GM21786 (cell line): ENCODE measurements around the gene FBLN2.

Experiments
- ATAC-seq: cut with Tn5 transposase; IDR thresholded peaks from one replicate; pipeline ENCODE4 v1.9.1; 2021; ENCODE audit not compliant: unreplicated experiment

The FBLN2 gene

DNA sequence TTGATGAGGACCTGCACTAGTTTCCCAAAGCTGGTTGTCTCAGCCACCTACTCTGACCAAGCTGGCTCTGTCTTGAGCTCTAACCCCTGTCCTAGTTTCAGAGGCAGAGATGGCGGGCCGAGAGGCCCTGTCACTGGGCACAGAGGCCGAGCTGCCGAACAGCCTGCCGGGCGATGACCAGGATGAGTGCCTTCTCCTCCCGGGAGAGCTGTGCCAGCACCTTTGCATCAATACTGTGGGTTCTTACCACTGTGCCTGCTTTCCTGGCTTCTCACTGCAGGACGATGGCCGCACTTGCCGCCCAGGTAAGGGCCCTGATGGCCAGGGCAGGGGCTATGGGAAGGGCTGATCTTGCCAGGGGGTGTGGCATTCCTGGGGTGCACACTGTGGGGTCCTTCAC lies 69.1 kb downstream of the FBLN2 start:
- ATAC-seq: no peak

DNA sequence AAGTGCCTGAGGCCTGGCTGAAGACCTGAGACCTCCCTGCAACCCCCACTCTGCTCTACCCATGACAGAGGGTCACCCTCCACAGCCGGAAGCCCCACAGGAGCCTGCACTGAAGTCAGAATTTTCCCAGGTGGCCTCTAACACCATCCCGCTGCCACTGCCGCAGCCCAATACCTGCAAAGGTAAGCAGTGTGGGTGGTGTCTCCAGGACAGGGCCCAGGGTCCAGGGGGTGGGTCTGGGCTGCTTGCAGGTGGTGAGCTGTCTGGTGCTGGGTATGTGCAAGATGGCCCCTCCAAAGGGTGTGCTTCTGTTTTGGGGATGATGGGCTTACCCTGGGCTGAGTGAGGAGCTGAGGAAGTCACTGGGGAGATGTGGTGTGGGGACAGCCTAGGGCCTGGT lies 69.9 kb downstream of the FBLN2 start:
- ATAC-seq: no peak

DNA sequence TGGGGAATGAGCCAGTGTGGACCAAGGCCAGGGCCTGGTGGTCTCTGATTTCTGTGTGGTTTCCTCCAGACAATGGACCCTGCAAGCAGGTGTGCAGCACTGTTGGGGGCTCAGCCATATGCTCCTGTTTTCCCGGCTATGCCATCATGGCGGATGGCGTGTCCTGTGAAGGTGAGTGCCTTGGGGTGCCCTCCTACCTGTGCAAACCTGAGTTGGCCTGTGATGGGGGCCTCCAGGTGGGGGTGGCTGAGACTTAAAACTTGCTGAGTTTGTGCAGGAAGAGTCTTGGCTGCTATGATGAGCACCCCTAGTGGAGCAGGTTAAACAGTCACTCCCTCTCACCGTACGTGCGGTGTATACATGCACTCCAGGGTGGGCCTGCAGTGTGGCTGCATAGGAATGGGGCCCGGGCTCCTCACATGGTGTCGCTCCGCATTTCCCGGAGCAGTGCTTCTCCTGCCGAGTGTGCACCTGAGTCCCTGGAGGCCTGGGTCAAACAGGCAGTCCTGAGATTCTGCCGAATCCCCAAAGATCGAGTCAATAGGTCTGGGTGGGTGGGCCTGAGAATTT lies 70.8 kb downstream of the FBLN2 start:
- no peak for ATAC-seq

DNA sequence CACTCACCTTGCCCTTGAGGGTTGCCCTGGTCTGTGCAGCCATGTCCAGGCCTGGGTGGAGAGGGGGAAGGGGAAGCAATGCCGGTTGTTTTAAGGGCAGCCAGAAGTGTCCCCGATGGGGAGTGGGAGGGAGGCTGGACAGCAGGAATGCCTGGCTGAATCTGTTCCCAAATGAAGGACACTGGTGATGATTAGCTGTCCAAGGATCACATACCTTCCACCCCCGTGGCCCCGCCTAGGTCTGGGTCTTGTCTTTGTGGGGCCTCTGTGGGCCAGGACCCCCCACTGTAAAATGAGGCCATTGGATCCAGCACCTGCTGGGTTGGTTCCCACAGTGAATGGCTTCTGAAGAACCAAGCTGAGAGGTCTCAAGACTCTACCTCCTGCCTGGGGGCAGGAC lies 71.4 kb downstream of the FBLN2 start:
- ATAC-seq: no peak

DNA sequence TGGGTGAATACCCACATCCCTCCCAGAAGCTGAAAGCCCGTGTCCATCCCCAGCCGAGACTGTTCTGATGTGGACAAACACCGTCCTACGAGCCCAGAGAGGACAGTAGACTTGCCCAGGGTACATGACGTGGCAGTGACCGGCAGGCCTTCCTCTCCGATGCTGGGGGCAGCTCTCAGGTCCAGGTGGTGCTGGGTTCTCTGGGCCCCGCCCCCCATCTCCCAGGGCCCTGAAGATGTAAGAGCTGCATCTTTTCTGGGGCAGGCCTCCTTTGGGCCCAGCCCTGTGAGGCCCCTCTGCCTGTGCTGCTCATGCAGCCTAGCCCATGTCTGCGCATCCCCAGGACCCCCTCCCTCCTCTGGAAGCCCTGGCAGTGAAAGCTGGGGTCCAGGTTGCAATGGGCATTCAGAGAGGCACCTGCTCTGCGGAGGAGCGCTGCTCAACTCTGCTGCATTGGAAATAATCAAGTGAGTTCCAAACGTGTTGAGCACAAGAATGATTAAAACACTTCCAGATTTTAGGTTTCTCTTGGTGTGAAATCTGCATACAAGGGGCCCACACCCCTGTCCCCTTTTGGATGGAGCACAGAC lies 71.9 kb downstream of the FBLN2 start:
- ATAC-seq: no peak

DNA sequence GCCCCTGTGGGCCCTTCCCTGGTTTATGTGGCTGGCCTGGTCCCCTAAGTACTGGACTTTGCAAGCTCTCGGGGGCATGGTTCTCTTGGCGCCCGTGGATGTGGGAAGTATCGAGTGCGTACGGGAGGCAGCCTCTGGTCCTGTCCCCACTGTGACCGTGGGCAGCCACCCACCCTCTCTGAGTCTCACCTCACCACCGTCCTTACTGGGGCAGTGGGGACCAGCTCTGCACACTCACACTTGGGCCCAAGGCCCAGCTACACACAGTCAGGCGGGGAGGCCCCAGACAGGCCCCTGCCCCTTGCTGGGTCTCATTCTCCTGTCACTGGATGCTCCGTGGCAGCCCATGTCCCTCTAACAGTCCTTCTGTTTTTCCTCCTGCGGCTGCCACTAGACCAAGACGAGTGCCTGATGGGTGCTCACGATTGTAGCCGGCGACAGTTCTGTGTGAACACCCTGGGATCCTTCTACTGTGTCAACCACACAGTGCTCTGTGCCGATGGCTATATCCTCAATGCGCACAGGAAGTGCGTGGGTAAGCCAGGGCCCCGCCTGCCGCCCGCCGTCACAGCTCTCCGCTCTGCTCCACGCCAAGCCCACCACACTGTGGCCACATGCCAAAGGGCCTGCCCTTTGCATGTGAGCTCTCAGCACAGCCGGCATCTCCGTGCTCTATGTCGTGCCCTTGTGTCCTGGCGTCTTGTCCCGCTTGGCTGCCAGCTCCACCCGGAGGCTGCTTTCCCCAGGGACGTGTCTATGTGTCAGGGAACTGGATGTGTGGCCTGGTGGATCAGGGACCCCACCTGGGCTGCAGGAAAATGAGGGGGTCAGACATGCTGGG lies 72.7 kb downstream of the FBLN2 start:
- no peak for ATAC-seq

DNA sequence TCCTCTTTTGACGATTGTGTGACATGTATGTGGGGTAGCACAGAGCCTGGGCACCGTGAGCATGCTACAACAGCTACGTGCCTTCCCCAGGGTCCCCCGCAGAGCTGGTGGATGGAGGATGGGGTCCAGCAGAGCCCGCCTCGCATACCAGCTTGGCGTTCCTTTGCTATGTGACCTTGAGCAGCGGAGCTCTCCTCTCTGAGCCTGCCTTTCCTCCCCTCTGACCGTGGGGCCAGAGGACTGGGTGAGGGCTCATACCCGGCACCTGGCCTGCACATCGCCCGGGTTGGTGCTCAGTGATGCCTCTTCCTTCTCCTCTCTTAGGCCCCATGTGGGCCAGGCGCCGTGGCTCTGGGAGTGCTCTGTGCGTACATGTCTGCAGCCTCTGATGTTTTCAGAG lies 73.4 kb downstream of the FBLN2 start:
- no peak for ATAC-seq

DNA sequence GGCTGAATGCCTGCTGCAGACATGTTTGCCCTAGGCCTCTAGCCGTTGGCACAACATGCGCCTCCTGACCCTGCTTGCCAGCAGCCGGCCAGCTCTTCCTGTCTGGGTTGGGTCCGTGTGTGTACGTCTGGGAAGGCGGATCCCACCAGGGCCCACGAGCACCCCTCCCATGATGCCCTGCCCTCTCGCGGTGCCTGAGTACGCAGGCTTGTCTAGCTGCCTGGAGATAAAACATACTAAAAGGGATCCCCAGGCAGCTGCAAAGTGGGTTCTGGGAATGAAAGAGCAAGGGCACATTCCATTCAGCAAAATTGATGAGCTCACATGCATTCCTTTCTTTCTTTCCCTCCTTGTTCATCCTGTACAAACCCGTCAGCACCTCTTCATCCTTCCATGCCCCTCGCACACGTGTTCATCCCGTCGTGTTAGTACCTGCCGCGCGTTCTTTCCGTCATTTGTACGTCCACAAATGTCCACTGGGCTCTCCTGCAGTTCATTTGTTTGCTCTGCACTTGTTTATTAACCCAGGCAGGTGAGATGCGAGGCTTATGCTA lies 74.3 kb downstream of the FBLN2 start:
- no peak for ATAC-seq

DNA sequence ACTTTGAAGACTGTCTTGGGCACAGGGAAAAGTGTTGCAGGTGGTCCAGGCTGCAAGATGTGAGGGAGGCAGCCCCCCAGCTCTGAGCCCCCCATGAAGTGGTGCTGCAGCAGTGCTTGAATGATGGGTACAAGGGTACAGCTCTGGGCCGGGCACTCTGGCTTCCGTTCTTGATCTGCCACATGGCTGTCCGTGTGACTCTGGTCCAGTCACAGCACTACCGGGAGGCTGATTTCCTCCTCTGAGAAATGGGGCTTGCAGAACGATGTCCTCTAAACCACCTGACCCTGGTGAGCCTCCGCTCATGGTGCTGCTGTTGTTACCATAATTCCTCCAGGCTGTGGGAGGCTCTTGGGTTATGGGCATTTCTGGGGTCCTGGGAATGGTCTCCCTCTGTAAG lies 75.1 kb downstream of the FBLN2 start:
- ATAC-seq: no peak

DNA sequence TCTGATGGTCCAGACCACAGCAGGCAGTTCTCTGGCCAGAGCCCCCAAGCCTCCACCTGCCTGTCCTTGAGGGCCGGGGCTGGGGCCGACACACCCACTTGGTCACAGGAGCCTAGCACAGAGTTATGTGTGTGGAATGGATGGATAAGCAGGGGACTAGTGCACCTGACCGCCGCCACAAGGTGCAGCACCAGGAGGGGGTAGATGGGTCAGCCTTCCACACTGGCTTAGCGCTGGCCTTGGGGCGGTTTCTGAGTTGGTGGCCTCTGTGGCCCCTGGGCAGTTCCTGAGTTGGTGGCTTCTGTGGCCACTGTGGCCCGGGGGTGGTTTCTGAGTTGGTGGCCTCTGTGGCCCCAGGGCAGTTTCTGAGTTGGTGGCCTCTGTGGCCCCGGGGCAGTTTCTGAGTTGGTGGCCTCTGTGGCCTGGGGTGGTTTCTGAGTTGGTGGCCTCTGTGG lies 75.8 kb downstream of the FBLN2 start:
- no peak for ATAC-seq

DNA sequence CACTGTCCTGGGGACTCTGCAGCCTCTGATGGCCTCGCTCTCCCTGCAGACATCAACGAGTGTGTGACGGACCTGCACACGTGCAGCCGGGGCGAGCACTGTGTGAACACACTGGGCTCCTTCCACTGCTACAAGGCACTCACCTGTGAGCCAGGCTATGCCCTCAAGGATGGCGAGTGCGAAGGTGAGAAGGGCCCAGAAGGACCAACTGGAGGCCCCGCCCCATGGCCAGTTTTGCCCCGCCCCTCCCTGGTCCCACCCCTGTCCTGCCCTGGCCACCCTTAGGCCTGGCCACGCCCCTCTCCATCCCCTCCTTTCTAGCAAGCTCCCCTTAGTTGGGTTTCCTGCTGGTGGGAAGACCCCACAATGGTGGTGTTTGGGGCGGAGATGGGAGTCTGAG lies 77.5 kb downstream of the FBLN2 start:
- no peak for ATAC-seq

DNA sequence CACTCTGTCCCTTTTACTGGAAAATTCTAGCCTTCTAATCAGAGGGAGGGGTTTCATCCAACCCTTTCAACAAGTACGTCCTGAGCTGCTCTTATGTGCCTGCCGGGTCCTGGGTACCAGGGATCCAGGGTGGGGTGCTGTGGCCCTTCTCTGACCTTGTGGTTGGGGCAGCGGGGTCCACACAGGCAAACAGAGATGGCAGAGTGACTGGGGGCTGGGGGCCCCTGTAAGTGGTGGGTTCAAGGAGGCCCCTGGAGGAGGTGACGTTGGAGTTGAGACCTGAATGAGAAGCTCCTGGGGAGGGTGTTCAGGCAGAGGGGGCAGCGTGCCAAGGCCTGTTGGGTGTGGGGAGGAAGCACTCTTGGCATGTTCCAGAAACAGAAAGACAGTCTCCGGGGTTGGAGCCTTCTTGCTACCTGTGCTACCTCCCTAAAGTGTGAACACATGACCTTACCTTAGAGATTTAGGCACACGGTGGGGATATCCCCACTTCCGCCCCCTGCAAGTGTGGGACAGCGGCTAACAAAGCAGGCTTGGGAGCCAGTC lies 78.1 kb downstream of the FBLN2 start:
- ATAC-seq: no peak

DNA sequence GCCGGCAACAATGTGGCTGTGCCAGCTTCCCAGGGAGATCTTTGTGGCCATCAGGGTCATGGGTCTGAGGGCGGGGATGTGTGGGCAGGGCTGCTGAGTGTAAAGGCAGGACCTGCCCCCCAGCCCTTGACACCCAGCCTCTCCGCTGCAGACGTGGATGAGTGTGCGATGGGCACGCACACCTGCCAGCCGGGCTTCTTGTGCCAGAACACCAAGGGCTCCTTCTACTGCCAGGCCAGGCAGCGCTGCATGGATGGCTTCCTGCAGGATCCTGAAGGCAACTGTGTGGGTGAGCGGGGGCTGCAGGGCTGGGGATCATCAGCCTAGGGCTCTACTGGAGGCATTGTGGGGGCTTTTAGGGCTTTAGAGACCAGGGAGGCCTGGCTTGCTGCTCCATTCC lies 78.8 kb downstream of the FBLN2 start:
- no peak for ATAC-seq

DNA sequence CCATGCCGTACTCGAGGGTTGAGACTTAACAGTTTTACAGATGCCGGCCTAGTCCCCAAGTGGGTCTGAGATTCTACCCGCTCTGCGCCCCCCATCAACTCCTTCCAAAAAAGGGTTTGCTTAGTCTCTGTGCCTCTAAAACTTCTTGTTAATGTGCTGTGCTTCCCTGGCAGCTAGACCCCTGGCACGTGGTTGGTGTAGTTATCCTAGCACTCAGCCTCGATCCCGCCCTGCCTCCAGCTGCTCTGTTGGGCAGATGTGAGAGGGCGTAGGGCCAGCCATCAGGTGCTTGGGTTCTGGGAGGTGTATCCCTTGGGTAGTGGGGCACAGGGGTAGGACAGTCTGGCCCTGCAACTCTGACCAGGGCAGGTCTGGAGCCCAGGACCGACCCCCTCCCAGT lies 79.5 kb downstream of the FBLN2 start:
- no peak for ATAC-seq

DNA sequence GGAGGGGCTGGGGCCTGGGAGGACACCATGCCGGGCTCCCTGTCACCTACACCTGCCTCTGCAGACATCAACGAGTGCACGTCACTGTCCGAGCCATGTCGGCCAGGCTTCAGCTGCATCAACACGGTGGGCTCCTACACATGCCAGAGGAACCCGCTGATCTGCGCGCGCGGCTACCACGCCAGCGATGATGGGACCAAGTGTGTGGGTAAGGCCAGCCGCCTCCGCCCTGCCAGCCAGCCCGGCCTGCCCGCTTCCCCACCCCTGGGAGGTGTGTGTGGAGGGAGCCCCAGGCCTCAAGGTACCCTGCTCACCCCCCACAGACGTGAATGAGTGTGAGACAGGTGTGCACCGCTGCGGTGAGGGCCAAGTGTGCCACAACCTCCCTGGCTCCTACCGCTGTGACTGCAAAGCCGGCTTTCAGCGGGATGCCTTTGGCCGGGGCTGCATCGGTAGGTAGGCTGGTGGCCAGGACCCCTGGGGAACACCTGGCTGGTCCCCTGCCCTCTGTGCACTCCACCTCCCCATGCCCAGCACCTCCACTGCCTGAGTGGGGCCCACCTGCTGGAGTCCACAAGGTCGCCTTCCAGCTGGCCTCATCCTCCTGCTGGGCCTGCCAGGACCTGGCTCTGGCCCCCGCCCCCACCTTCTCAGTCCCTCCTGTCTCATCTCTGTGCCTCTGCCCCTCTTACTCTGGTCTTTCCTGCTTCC lies 80.1 kb downstream of the FBLN2 start:
- ATAC-seq: no peak

DNA sequence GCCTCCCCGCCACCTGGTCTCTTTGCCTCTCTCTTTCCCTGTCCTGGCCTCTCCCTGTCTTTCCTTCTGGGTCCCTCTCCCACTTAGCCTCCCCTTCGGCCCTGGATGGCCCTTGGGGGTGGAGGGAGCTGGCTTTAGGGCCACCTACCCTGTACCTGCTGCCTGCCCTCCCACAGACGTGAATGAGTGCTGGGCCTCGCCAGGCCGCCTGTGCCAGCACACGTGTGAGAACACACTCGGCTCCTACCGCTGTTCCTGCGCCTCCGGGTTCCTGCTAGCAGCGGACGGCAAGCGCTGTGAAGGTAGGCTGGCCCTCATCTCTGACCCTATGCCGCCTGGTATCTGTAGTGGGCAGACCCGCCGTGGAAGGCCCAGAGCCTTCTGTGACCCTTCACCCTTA lies 80.7 kb downstream of the FBLN2 start:
- no peak for ATAC-seq

DNA sequence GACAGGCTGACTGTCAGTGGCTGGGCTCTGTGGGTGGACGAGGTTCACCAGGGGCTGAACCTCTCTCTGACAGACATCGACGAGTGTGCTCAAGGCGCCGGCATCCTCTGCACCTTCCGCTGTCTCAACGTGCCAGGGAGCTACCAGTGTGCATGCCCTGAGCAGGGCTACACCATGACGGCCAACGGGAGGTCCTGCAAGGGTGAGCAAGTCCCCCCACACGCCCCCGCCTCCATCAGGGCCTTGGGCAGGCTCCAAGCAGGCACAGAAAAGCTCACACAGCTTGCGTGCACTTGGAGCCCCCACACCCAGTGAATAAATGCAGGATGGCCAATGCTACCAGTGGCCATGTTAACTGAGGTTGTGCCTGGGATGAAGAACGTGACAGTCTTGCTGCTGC lies 82.3 kb downstream of the FBLN2 start:
- no peak for ATAC-seq

DNA sequence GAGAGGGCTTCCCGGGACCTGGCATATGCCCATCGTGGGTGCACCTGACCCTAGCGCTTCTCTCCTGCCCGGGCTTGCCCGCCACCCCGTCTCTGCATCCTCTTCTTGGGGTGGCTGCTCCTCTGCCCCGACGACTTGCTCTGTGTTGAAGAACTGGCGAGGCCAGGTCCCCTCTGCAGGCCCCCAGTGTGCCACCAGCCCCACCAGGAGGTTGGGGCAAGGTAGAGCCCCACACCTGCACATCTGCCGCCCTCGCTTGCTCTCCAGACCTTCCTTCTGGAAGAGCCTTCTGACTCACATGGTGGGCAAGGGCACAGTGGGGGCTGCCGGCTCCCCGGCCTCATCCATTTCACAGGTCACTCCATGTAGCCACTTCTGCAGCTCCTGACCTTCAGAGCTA lies 84.3 kb downstream of the FBLN2 start:
- no peak for ATAC-seq

DNA sequence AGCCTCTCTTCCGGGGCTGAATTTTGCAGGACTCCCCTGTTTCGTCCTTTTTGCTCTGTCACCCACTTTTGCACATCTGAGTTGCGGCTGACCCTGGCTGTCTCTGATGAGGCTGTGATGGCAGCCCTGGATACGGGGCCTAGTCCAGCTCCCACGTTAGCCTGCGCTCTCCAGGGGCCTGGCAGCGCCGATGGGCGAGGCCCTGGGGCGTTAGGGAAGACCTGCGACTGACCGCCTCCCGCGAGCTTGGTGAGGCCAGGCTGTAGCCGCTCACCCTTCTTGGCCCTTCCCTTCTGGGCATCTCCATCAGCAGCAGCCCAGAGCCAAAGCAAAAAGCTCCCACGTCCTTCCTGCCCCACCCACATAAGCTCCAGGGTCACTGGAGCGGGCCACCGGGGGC lies 85.2 kb downstream of the FBLN2 start:
- no peak for ATAC-seq

DNA sequence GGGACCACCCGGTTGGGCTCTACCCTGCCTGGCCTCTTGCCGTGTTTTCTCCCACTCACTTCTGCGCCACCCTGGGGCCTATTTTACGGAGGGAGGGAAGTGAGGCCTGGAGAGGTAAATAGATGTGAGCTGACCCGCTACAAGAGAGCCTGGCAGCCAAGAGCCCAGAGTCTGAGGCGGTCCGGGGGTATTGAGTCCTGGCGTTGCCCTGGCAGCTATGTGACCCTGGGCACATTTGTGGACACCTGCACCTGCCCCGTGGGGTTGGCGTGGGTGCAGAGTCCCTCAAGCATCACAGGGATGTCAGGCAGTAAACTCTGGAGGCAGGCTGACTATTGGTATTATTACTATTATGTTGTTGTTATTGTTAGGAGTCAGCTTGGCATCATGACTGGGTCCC lies 85.7 kb downstream of the FBLN2 start:
- no peak for ATAC-seq

DNA sequence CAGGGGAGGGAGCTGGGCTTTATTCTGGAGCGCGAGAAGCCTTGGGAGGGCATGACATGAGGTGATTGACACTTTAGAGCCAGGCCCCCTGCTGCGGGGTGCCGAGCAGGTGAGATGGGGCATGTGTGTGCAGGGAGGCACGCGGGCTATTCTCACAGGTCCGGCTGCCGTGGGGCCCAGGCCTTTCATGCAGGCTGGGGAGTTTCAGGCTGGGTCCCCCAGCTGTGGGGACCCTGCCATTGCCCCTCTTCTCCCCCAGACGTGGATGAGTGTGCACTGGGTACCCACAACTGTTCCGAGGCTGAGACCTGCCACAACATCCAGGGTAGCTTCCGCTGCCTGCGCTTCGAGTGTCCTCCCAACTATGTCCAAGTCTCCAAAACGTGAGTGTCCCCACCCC lies 87.3 kb downstream of the FBLN2 start:
- ATAC-seq: no peak
